Stimulated activated naive CD4-positive, alpha-beta T cell treated with Interleukin-2 at 50 U/mL for 16 hours (primary cell): ENCODE measurements around the gene SYT9.

Source experiments
- DNase-seq: peaks from one replicate; lab custom pipeline; 2025; lab: John Stamatoyannopoulos, UW

The SYT9 gene

DNA sequence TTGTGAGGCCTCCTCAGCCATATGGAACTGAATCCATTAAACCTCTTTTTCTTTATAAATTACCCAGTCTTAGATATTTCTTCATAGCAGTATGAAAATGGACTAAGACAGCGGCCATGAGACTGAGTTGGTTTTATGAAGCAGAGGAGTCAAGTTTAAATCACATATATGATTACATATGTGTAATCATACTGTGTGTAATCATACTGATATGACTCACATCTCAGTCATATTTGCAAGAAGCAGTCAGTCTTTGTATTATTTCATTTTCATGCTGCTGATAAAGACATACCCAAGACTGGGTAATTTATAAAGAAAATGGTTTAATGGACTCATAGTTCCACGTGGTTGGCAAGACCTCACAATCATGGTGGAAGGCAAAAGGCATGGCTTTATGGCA, 89.8 kb downstream of the SYT9 start:
- DNase-seq = no peak

DNA sequence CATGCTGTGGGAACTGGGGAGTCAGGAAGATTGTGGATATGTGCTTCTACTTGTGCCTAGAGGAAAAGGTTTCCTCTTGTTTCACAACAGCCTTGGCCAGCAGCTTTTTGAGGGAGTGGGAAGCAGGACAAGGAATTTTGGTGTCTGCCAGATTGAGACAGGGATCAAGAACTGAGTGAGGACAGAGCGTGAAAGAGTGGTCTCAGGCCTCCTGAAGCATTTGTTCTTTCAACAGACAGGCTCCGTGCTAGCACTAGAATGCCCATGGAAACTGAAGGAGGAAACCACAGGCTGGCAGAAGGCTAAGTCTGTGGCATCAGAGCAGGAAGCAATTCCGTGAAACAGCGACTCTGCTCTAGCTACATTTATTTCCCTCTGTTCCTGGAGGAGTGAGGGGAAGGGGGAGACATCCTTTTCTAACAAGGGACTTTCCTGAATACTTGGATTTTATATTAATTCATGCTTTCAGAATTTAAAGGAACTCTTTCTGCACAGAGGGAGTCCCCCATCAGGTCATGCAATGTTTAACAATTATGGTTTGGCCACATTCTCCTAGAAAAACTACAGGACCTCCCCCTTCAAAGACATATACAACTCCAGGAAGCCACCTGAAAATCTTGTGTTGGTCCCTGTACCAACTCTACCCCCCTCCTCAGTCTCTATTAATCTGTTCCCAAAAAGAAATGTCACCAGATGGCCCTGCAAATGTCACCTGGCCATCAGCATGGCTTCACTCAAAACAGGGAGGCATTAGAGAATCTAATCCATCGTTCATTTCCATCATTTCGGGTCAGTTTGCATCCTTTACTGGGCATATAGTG, 96.1 kb downstream of the SYT9 start:
- DNase-seq = no peak

DNA sequence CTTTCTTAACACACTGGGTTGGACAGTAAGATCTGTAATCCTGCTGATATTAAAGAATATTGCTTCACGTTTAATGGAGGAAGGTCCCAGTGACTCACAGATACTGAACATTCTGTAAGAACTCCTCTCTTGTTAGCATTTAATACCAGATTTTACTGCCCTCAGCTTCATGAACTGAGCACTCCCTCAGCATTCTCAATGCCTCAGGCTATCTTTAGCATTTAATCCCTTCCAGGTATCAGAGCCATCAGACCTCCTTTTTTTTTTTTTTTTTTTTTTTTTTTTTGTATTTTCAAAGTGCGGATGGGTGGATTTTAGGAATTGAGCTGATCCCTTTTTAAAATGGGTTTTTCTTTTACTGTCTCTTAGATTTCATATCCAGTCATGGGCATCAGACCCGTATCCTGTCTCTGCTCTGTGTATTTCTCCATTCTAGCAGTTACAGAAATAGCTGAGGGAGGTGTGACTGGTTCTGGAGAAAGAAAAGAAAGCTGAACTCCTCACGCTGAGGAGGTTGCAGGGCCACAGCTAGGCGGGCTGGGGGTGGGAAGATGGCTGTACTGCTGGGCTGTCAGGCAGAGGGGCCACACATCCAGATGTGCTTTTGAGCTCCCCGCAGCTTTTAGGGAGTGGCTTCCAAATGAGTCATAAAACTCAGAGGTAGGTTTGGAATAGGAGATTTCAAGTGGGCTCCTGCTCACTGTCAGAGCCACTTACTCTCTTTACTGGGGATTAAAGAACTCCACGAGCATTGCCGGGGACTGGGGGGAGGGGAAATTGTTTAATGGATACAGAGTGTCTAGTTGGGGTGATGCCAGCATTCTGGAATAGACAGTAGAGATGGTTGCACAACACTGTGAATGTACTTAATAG, 97.0 kb downstream of the SYT9 start:
- DNase-seq = no peak

DNA sequence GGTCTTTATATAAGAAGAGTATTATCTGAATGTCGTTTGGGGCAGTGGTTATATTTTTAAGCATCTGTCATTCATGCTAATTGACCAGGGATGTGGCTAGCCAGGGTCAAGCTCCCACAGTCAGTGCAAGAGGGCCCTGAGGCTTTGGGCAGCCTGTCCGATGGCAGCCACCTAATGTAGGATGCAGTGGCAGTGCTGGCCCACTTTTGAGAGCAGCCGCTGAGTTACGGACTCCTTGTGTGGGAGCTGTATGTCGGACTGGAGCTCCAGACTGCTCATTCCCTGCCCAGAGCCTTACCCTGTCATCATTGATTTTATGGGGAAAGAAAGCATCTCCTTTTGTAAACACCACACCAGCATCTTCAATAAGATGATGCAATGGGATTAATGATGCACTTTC, 99.5 kb downstream of the SYT9 start:
- no peak for DNase-seq

DNA sequence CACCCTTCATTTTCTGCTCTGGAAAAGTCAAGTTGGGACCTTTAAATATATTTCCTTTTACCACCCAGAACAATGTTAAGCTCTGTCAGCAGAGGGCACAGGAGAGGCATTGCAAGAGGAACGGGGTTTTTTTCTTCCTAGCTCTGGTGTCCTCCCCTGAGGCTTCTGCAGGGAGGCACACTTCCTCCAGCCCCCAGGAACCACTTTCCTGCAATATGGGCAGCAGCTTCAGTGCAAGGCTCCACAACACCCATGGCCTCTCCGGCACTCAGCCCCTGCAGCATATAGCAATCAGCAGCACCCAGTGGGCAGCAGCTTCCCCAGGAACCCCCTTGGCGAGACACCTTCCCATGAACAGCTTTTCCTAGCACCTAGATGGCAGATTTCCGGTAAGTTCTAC, 101.4 kb downstream of the SYT9 start:
- no peak for DNase-seq

DNA sequence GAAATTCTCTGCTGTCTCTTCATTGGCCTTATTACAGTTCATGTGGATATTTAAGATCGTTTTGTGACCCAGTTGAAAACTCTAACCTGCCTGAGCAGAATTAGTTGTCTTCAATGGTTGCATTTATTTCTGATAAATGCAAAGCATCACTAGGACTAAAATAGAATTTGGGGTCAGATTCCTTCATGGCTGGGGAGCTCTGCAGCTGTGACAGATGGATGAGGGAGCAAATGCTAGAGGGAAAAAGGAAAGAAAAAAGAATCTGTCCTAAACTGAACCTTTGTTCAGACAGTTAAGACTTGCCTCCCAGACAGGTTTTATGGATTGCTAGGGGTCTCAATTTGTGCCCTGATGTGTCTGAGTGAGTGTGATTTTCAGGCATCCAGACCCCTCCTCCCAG, 113.0 kb downstream of the SYT9 start:
- no peak for DNase-seq

DNA sequence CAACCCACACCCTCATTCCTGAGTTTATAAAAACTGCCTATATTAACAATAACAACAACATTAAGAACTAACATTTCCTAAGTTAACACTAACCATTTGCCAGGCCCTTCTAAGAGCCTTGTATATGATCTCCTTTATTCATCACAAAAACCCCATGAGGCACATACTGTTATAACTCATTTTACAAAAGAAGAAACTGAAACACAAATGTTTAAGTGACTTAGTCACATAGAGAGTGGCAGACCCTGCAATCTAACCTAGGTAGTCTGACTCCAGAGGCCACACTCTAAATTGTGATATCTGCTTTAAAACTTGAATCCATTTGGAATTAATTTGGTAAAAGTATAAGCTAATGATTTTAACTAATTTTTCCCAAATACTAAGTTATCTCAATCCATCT, 116.1 kb downstream of the SYT9 start:
- no peak for DNase-seq

DNA sequence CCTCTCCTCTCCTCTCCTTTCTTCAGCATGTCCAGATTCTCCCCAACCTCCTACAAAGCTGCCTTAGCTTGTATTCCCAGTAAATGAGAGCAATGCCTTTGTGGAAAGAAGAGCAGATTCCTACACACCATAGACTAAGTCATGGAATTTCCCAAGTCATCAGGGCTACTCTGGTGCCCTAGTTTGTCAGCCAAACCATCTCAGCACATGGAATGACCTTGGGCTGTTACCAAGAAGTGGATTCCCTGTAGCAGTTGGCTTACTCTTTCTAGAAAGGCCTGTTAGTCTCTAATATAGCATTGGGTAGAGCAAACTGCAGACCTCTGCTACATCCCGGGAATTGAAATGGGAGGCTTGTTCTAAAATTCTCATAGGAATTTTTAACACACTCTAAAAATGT, 124.7 kb downstream of the SYT9 start:
- no peak for DNase-seq

DNA sequence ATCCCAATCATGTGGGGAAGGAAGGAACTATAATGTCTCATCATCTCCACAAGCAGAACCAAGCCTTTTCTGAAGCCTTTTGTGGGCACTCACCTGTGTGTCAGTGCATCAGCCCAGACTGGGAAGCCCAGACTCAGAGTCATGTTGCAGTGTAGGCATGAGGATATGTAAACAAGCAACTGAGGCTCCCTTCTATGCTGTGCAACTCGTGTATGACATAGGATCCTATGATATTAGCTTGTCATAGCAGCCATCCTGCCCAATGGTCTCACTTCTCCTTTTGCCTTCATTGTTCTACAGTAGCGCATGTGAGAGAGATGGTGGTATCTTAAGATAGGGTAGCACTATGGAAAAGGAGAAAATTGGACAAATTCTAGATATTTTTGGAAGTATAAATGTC, 130.2 kb downstream of the SYT9 start:
- DNase-seq = no peak

DNA sequence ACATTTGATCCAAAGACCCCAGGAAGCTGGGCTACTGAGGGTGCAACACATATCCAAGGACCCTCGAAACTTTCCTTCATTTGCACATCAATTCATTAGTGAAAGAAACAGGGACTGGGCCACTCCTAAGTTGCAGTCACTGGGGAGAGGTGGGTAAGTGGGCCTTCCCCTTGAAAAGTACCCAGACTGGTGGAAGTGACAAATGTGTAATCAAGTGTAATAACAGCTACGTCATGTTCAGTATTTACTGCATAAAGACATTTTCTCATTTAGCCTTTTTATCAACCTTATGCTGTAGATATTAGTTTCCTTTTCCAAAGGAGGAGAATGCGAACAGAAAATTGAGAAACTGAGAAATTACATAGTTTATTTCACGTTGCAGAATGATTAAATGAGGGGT, 131.7 kb downstream of the SYT9 start:
- DNase-seq = no peak

DNA sequence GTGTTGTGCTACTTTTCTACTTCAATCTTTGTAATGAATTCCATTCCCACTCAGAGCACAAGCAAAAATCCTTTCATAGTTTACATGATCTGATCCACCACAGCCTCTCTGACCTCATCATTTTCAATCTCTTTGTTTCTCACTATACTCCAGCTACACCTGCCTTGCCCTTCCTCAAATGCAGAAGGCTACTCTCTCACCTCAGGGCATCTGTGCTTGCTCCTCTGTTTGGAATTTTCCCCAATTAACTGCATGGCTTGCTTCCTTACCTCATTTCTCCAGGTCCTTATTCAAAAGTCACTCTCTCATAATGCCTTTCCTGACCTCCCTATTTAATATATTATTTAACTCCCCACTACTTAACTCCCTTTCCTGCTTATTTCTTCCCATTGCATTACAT, 133.0 kb downstream of the SYT9 start:
- no peak for DNase-seq

DNA sequence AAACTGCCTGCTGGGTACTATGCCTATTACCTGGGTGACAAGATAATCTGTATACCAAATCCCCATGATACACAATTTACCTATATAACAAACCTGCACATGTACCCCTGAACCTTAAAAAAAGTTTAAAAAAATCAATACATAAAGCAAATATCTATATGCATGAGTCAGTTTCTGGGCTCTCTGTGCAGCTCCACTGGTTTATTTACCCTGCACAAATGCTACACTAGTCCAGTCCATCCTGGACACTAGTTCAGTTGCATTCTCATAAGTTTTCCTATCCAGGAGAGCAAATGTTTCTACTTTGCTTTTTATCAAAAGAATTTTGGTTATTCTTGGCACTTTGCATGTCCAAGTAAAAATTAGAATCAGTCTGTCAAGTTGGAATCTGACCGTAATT, 133.8 kb downstream of the SYT9 start:
- DNase-seq = no peak

DNA sequence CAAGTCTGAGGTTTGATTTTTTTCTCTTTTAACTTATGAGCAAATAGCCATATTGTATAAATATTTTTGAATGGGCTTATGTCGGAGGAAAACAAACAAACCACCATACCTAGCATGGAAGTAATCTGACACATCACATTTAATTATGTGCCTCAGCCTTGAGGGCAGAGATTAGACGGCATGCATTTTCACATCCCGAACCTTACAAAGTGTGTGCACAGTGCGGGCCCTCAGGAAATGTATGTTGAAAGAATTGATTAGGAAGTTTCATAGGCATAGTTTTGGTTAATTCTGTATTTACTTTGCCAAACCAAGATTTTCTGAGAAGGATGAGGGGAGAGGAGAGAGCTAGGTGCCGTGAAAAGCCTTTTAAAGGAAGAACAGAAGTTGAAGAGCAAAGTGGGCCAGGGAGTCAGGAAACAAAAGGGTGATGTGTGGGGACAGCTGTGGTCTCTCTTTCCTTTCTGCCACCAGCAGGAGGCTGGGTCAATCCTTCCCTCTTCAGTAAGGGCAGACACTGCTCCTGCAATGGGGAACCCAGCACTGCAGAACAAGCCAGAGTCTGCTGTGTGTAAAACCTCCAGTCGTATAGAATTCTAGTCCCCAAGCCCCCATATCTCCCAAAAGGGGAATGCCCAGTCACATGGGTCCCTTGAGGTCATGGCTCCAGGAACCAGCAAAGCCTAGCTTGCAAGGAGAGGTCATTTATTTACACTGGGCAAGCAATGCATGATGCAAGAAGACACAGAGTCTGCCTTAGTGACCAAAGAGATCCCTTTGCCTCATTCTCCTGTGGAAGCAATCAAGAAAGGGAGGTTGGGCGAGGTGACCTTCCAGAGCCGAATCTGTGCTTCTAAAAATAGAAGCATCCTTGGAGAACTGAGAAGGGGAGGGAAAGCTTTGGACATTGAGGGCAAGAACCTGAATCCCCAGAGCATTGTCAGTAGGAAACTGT, 162.5 kb downstream of the SYT9 start:
- no peak for DNase-seq

DNA sequence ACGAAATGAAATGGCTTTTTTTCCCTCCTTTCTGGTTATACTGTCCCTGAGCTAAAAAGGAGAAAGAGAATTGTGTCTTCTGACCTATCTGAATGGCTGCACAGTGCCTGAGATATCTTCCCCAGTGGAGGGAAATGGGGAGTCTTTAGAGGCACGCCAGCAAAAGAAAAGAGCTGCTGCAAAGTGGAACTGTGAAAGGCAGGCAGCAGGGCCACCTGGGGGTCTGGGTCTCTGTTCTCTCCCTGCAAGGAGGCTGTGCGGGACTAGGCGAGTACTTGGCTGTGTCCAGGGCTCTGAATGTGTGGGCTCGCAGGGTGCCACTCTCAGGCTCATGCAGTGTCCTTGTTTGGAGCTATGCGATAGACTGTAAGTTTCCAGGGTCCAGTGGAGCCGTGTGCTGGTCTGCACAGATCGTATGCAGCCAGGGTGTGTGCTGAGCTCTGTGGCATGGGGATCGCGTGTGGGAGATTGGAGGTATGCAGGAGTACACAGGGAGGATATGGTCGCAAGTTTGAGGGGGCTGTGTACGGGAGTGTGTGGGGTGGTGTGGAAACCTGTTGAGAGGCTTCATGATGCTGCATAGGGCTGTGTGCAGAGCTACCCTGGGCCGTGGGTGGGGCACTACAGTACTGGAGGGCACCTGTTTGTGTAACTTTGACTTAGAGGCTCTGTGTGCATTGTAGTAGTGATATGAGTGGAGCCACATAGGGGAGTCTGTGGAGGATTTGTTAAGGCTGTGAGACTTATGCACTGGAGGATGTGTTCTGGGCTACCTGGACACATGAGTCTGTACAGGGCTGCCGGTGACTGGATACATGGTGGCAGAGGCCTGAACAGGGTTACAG, 163.5 kb downstream of the SYT9 start:
- DNase-seq = no peak

DNA sequence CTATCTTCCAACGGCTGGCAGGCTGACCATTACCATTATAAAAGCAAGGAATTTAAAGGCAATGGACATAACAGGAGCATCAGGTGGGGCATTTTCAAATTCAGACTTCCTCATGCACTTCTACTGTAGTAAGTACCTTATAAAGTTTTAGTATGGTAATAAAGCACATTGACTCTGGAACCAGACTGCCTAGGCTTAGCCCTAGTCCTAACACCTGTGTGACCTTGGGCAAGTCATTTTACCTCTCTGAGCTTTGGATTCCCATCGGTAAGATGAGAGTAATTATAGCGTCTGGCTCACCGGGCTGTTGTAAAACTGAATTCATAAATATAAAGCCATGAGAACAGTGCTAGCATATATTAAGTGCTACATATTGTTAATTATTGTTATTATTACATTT, 164.4 kb downstream of the SYT9 start:
- no peak for DNase-seq

DNA sequence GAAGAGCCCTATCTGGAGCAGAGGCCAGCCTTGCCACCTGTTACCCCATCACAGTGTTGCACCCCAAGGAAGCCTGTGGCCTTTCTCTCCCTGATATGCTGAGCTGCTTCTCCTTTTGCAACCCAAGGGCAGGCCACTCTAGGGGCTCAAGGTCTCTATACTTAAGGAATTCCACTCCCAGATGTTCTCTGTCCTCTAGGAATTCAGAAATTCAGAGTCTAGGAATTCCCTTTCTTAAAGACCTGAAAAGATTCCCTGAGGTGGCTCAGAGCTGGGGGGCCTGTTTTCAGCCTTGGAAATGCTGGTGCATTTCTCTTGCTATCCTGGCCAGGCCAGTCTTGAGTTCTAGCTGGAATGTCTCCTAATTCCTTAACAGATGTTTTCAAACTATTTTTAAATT, 165.6 kb downstream of the SYT9 start:
- no peak for DNase-seq

DNA sequence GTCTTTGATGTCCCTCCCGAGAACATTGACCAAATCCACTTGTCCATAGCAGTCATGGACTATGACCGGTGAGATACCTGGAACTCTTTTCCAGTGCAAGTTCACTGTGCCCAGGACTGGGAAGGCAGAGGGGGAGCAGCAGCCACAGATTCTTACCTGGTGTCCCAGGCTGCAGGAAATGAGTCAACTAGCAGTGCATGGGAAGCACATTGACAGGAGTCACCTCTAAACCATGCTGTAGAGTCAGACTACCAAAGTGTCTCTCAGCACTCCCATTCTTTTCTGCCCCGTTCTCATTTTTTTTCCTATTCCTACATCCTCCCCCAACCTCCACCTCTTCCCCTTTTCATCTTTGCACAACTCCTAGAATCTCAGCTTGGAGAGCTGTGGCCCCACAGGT, 166.4 kb downstream of the SYT9 start:
- no peak for DNase-seq

DNA sequence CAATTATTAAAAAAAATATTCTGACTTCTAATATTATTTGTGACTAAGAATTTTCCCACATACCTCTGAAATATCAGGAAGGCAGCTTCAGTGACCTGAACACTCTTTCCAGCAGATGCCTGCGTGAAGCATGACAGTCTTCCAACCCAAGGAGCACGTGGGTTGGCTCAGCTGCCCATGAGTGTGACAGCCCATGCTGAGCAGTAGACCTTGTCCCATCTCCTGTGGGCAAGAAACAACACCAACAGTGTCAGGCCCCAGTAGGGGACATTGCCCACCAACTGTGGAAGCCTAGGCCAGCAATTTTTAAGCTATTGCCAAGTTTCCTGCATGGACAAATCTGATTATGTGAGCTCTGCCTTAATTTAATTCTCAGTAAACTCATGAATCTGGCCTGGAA, 167.2 kb downstream of the SYT9 start:
- no peak for DNase-seq

DNA sequence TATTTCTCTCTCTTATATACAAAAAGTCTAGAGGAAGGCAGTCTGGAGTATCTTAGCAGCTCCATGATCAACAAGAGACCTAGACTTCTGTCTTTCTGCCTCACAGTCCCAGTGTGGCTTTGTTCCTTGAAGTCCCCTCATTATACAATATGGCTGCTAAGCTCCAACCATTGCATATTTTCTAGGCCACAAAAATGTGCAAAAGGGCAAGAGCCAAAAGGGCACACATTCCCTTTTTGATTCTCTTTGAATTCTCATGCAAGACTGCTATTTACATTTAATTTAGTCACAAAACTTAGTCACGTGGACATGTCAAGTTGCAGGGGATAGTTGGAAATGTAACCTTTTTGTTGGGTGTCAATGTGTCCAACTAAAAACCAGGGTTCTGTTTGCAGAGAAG, 169.4 kb downstream of the SYT9 start:
- DNase-seq = no peak

DNA sequence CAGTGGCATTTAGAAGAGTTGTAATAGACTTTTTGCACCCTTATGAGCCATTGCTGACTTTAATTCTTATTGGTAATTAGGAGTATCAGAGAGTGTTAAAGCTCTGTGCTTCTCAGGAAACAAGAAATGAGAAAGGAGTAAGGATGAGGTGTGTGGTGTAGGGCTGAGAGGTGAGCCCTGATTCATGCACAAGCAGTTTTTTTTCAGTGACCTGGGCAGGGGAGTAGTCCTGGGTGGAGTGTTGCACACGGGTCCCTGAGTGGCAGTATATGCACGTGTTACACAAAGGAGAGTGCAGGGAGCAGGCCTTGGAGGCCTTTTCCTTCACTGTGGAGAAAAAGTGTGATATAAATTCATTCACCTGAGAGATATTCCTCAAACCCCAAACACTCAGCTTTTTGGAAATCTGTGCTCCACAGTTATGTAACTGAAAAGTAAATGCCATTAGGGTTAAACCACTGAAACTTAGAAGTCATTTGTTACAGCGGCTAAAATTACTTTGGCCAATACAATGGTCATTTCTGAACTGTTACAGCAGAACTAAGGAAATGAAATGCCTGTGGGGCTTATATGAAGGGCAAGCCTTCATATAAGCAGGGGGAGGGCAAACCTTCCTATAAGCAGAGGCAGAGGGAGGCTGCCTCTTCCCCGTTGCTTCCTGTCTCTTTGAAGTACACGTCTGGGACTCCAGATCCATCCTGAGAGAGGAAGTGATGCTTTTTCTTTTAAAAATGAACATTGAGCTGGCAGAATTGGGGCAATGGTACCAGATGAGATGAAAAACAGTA, 171.0 kb downstream of the SYT9 start:
- no peak for DNase-seq

DNA sequence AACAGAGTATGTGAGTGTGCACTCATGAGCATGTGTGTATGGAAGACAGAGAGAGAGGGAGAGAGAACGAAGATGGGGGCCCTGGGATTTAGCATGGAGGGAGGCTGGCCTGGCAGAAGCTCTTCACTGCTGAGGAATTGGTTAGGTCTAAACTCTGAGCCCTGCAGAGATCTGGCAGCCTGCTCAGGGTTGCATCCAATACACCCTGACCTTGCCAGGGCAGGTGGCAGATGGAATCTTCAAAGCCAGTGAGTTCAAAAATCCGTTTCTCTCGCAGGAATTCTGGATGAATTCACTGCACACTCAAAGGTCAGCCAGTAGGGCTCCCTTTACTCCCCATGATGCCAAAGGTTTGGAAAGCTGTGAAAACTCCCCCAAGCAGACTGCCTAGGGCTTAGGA, 172.2 kb downstream of the SYT9 start:
- no peak for DNase-seq
